DND-41 (cell line): Measurements from ENCODE around the gene HSD17B14.

Experiments used
- EZH2 ChIP-seq: IDR thresholded peaks from 3 replicates; pipeline ENCODE4 v1.6.1; 2012; ENCODE audit warnings: borderline replicate concordance, low read depth, mild to moderate bottlenecking, moderate library complexity, low read length, inconsistent platforms; ENCODE audit not compliant: severe bottlenecking
- TF ChIP-seq, protein P1 (sequence below): IDR thresholded peaks from 2 replicates; pipeline ENCODE4 v1.5.1; 2012; ENCODE audit warnings: borderline replicate concordance, low read length, moderate library complexity, mild to moderate bottlenecking; ENCODE audit not compliant: poor library complexity, severe bottlenecking; ENCODE audit errors: extremely low read depth

GRCh38 chr19:48833049-48833448, 3.2 kb downstream of the HSD17B14 start:
- TF ChIP-seq, protein P1, sequence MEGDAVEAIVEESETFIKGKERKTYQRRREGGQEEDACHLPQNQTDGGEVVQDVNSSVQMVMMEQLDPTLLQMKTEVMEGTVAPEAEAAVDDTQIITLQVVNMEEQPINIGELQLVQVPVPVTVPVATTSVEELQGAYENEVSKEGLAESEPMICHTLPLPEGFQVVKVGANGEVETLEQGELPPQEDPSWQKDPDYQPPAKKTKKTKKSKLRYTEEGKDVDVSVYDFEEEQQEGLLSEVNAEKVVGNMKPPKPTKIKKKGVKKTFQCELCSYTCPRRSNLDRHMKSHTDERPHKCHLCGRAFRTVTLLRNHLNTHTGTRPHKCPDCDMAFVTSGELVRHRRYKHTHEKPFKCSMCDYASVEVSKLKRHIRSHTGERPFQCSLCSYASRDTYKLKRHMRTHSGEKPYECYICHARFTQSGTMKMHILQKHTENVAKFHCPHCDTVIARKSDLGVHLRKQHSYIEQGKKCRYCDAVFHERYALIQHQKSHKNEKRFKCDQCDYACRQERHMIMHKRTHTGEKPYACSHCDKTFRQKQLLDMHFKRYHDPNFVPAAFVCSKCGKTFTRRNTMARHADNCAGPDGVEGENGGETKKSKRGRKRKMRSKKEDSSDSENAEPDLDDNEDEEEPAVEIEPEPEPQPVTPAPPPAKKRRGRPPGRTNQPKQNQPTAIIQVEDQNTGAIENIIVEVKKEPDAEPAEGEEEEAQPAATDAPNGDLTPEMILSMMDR = no peak
- TF ChIP-seq EZH2 = no peak
